ENCODE data around the gene WDR64. TPM values are rescaled to one million over a fixed set of nuclear protein-coding genes. Genes with fewer than 3 reads are reported as not detected.

Gene WDR64
- total RNA-seq, 1 donor from 2014 or later, result not detected

DNA sequence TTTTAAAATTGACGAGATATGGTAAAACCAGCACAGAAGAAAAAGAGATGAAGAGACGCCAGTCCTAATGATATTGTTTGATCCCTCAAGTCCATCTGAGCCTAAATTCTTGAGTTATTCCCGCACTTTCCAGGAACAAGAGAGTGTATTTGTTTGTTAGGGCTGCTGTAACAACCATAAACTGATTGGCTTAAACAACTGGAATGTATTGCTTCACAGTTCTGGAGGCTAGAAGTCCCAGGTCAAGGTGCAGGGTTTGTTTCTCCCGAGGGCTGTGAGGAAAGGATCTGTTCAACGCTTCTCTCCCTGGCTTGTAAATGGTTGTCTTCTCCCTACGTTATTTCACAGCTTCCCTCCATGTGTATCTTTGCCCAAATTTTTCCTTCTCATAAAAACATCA lies 188.1 kb downstream of the WDR64 start:
- Histone ChIP-seq H3K36me3 (no peaks in the 10 kb centered on the region), H3K27ac (replicated peaks) (no peak overlapping the region), H3K4me1 (no peaks in the 10 kb centered on the region), H3K4me3 (no peak overlapping the region), H3K9me3 (replicated peaks) (no peaks in the 10 kb centered on the region), H3K27me3 (ENCODE audit: low read depth) (no peaks in the 10 kb centered on the region)
- intact Hi-C loops (cut with micrococcal nuclease), result no loop called here
- TF ChIP-seq, protein P1, sequence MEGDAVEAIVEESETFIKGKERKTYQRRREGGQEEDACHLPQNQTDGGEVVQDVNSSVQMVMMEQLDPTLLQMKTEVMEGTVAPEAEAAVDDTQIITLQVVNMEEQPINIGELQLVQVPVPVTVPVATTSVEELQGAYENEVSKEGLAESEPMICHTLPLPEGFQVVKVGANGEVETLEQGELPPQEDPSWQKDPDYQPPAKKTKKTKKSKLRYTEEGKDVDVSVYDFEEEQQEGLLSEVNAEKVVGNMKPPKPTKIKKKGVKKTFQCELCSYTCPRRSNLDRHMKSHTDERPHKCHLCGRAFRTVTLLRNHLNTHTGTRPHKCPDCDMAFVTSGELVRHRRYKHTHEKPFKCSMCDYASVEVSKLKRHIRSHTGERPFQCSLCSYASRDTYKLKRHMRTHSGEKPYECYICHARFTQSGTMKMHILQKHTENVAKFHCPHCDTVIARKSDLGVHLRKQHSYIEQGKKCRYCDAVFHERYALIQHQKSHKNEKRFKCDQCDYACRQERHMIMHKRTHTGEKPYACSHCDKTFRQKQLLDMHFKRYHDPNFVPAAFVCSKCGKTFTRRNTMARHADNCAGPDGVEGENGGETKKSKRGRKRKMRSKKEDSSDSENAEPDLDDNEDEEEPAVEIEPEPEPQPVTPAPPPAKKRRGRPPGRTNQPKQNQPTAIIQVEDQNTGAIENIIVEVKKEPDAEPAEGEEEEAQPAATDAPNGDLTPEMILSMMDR (IDR thresholded peaks at IDR 0.05; ENCODE audit: borderline replicate concordance), result no peak
- DNase-seq, result no peak

DNA sequence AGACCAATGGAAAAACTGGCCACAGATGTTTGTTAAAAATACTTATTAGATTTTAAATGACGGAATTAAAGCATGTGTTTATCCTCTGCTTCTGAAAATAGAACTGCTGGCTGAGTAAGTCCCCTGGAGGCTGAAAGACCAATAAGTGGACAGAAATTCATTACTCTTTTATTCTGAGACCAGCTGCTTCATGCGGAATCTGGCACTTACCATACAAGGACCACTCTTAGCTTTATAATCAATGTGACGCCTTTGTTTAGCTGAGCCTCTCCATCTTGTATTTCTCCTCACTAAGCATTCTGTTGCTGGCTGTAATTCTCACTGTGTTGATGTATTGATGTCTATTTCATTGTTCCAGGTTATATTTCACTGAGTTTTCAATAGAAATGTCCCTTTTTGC lies 189.6 kb downstream of the WDR64 start:
- no peak for DNase-seq
- intact Hi-C loops (cut with micrococcal nuclease), result no loop called here
- TF ChIP-seq, protein P1 (IDR thresholded peaks at IDR 0.05; ENCODE audit: borderline replicate concordance), result no peak
- Histone ChIP-seq H3K27ac (replicated peaks) (no peak overlapping the region), H3K27me3 (ENCODE audit: low read depth) (no peaks in the 10 kb centered on the region), H3K36me3 (no peaks in the 10 kb centered on the region), H3K4me1 (no peaks in the 10 kb centered on the region), H3K9me3 (replicated peaks) (no peaks in the 10 kb centered on the region), H3K4me3 (no peak overlapping the region)

DNA sequence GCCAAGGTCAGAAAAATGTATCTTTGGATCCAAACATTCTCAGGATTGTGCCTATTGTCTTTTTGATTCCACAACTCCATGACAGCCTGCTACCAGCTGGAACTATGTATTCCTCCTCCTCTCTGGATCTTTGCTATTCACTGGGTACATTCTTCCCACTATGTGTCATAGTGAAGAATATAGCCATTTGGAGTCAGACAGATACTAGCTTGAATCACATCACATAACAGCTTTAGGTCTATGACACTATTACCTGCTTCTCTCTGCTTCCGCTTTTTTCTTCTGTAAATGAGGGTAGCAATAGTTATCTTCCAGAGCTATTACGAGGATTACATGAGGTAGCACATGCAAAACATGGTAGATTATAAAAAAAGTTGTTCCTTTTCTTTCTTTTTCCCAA lies 190.5 kb downstream of the WDR64 start:
- TF ChIP-seq, protein P1 (IDR thresholded peaks at IDR 0.05; ENCODE audit: borderline replicate concordance), result no peak
- H3K4me3 ChIP-seq, result no peak overlapping the region
- peaks cover 6% of the 10 kb centered on the region for H3K4me1 ChIP-seq
- intact Hi-C loops (cut with micrococcal nuclease), result no loop called here
- no peaks in the 10 kb centered on the region for H3K9me3 ChIP-seq (replicated peaks)
- DNase-seq, result no peak
- H3K36me3 ChIP-seq, result no peaks in the 10 kb centered on the region
- H3K27me3 ChIP-seq (ENCODE audit: low read depth), result no peaks in the 10 kb centered on the region
- no peak overlapping the region for H3K27ac ChIP-seq (replicated peaks)

DNA sequence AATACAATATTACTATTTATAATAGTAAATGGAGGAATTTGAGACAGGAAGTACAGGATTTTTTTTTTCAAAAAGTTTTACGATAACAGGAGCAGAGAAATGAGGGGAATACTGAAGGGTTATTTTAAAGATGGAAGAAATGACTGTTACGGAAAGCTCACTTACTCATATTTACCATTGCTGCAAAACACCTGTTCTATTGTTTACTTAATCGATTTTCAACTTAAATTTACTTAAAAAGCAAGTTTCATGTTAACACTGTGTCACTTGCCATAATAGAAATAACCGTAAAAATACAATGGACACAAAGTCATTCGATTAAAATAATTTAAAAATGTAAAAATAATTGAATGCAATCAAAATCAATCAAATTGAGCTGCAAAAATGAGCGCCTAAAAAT lies 192.5 kb downstream of the WDR64 start:
- no peaks in the 10 kb centered on the region for H3K27me3 ChIP-seq (ENCODE audit: low read depth)
- TF ChIP-seq, protein P1 (IDR thresholded peaks at IDR 0.05; ENCODE audit: borderline replicate concordance), result no peak
- no peak for DNase-seq
- H3K4me1 ChIP-seq, result peaks cover 18% of the 10 kb centered on the region
- no peak overlapping the region for H3K27ac ChIP-seq (replicated peaks)
- H3K36me3 ChIP-seq, result no peaks in the 10 kb centered on the region
- no peak overlapping the region for H3K4me3 ChIP-seq
- intact Hi-C loops (cut with micrococcal nuclease), result no loop called here
- no peaks in the 10 kb centered on the region for H3K9me3 ChIP-seq (replicated peaks)

DNA sequence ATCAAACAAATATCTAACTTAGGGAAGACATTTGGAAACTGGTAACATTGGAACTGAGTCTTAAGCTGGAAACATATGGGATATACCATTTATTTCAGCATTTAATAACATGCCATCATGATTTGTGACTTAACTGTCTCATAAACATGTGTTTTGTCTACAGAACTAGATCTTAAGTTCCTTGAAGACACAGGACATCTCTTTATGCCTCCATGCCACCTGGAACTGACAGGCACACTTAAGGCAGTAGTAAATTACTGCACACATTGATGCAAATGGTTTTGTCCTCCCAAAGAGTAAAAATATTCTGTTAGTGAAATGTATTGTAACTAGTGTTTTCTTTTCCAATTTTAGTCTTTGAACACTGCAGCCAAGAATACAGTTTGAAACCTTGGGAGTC lies 194.3 kb downstream of the WDR64 start:
- no peak overlapping the region for H3K4me3 ChIP-seq
- no peaks in the 10 kb centered on the region for H3K36me3 ChIP-seq
- intact Hi-C loops (cut with micrococcal nuclease), result no loop called here
- H3K9me3 ChIP-seq (replicated peaks), result no peaks in the 10 kb centered on the region
- TF ChIP-seq, protein P1 (IDR thresholded peaks at IDR 0.05; ENCODE audit: borderline replicate concordance), result no peak
- DNase-seq, result no peak
- peaks cover 18% of the 10 kb centered on the region for H3K4me1 ChIP-seq
- no peak overlapping the region for H3K27ac ChIP-seq (replicated peaks)
- no peaks in the 10 kb centered on the region for H3K27me3 ChIP-seq (ENCODE audit: low read depth)
